ENCODE results near the gene STK32C. TPM values are rescaled to one million over a fixed set of nuclear protein-coding genes. Genes with fewer than 3 reads are reported as not detected.
"Not testable (repeated sequence)": the region's sequence is repeated elsewhere in the genome, so short reads cannot be mapped to it uniquely, and the experiment has no call there.

Gene STK32C
- total RNA-seq, 1 experiment from 2014 or later = 20.7 TPM

GRCh38 chr10:132320654-132321469 lies 13.1 kb upstream of the STK32C start:
- Mint-ChIP-seq H3K27ac (ENCODE audit: low read depth, unreplicated experiment) (peak overlapping the region; percentile 97), H3K4me3 (ENCODE audit: unreplicated experiment) (no peak overlapping the region), H3K27me3 (ENCODE audit: insufficient read depth, unreplicated experiment) (no peaks in the 10 kb centered on the region), H3K36me3 (ENCODE audit: insufficient read depth, unreplicated experiment) (peaks cover 22% of the 10 kb centered on the region), H3K9me3 (ENCODE audit: unreplicated experiment) (no peaks in the 10 kb centered on the region), H3K4me1 (ENCODE audit: insufficient read depth, unreplicated experiment) (peaks cover 42% of the 10 kb centered on the region)
- POLR2A ChIA-PET = interaction anchor here (0.6 to 3.8 kb wide), 4 partner anchors 9 to 987 kb away, joined by 3 to 31 read pairs (median 4); no protein-coding TSS in a partner anchor
- intact Hi-C loops (cut with micrococcal nuclease) = no loop called here
- no TSS peak for BruUV-seq (replicated peaks)
- CTCF ChIA-PET = interaction anchor here (0.6 kb wide), 1 partner anchor 22 kb away, joined by 4 read pairs; no protein-coding TSS in a partner anchor
- no peak for DNase-seq (ENCODE audit: unreplicated experiment)
- TF ChIP-seq, protein P1, sequence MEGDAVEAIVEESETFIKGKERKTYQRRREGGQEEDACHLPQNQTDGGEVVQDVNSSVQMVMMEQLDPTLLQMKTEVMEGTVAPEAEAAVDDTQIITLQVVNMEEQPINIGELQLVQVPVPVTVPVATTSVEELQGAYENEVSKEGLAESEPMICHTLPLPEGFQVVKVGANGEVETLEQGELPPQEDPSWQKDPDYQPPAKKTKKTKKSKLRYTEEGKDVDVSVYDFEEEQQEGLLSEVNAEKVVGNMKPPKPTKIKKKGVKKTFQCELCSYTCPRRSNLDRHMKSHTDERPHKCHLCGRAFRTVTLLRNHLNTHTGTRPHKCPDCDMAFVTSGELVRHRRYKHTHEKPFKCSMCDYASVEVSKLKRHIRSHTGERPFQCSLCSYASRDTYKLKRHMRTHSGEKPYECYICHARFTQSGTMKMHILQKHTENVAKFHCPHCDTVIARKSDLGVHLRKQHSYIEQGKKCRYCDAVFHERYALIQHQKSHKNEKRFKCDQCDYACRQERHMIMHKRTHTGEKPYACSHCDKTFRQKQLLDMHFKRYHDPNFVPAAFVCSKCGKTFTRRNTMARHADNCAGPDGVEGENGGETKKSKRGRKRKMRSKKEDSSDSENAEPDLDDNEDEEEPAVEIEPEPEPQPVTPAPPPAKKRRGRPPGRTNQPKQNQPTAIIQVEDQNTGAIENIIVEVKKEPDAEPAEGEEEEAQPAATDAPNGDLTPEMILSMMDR (IDR thresholded peaks at IDR 0.05; ENCODE audit: unreplicated experiment) = no peak

DNA sequence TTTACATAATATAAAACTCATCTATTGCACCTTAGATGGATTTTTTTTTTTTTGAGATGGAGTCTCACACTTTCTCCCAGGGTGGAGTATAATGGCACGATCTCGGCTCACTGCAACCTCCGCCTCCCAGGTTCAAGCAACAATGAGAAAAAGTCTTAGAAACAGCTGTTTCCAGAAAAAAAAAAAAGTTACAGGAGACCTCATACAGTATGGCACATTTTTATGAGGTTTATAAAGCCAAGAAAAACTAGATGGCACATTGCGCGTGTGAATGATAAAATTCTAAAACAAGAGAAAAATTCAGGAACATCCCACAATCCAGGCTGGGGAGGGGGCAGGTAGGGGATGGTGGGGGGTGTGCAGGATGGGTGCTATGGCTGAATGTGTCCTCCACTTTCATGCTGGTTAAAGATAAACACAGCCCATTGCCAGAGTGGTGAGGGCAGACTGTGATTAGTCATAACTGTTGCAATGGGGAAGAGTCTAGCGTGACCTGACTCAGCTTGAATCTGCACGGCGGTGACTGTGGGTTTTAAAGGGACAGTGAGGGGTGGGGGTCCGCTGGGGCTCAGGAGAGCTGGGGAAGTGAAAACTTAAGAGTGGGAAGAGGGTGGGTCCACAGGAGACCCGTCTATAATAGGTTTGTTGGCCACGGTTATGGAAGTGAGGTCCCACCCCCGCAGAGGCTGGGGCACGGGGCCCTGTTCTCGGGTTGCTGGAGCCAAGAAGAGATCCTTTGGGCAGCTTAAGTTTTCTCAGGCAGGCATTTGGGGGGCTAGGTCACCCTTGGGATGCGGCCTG lies 12.3 kb upstream of the STK32C start:
- no TSS peak for BruUV-seq (replicated peaks)
- intact Hi-C loops (cut with micrococcal nuclease) = no loop called here
- TF ChIP-seq, protein P1 (IDR thresholded peaks at IDR 0.05; ENCODE audit: unreplicated experiment) = no peak
- H3K4me3 Mint-ChIP-seq (ENCODE audit: unreplicated experiment) = peak overlapping the region; percentile 67
- H3K27ac Mint-ChIP-seq (ENCODE audit: low read depth, unreplicated experiment) = peak overlapping the region; percentile 97
- H3K4me1 Mint-ChIP-seq (ENCODE audit: insufficient read depth, unreplicated experiment) = peaks cover 42% of the 10 kb centered on the region
- H3K9me3 Mint-ChIP-seq (ENCODE audit: unreplicated experiment) = no peaks in the 10 kb centered on the region
- DNase-seq (ENCODE audit: unreplicated experiment) = peak; percentile 91
- no peaks in the 10 kb centered on the region for H3K27me3 Mint-ChIP-seq (ENCODE audit: insufficient read depth, unreplicated experiment)
- CTCF ChIA-PET = interaction anchor here (0.6 to 0.7 kb wide), 2 partner anchors 62 to 407 kb away, joined by 3 read pairs; no protein-coding TSS in a partner anchor
- peaks cover 19% of the 10 kb centered on the region for H3K36me3 Mint-ChIP-seq (ENCODE audit: insufficient read depth, unreplicated experiment)
- POLR2A ChIA-PET = interaction anchor here (0.6 to 3.8 kb wide), 6 partner anchors 10 to 988 kb away, joined by 3 to 31 read pairs (median 4); partner anchors contain the start of genes LRRC27 and STK32C

GRCh38 chr10:132317477-132317876 lies 9.7 kb upstream of the STK32C start:
- H3K36me3 Mint-ChIP-seq (ENCODE audit: insufficient read depth, unreplicated experiment); intact Hi-C loops (cut with micrococcal nuclease); H3K4me3 Mint-ChIP-seq (ENCODE audit: unreplicated experiment); H3K27ac Mint-ChIP-seq (ENCODE audit: low read depth, unreplicated experiment); DNase-seq (ENCODE audit: unreplicated experiment); POLR2A ChIA-PET; H3K27me3 Mint-ChIP-seq (ENCODE audit: insufficient read depth, unreplicated experiment); BruUV-seq (replicated peaks): not testable (repeated sequence)
- Mint-ChIP-seq H3K4me1 (ENCODE audit: insufficient read depth, unreplicated experiment) (peaks cover 20% of the 10 kb centered on the region), H3K9me3 (ENCODE audit: unreplicated experiment) (peaks cover 14% of the 10 kb centered on the region)
- CTCF ChIA-PET = interaction anchor here (0.5 kb wide), 1 partner anchor 50 kb away, joined by 3 read pairs; no protein-coding TSS in a partner anchor

- peaks cover 13% of the 10 kb centered on the region for H3K4me1 Mint-ChIP-seq (ENCODE audit: insufficient read depth, unreplicated experiment)
- no peak overlapping the region for H3K4me3 Mint-ChIP-seq (ENCODE audit: unreplicated experiment)
- H3K36me3 Mint-ChIP-seq (ENCODE audit: insufficient read depth, unreplicated experiment) = peaks cover 6% of the 10 kb centered on the region
- intact Hi-C loops (cut with micrococcal nuclease) = no loop called here
- DNase-seq (ENCODE audit: unreplicated experiment) = no peak
- ChIA-PET CTCF (no interaction called here), POLR2A (no interaction called here)
- TF ChIP-seq, protein P1 (IDR thresholded peaks at IDR 0.05; ENCODE audit: unreplicated experiment) = no peak
- H3K27me3 Mint-ChIP-seq (ENCODE audit: insufficient read depth, unreplicated experiment) = no peaks in the 10 kb centered on the region
- H3K27ac Mint-ChIP-seq (ENCODE audit: low read depth, unreplicated experiment) = no peak overlapping the region
- H3K9me3 Mint-ChIP-seq (ENCODE audit: unreplicated experiment) = peaks cover 14% of the 10 kb centered on the region
- BruUV-seq (replicated peaks) = no TSS peak
Observed at GRCh38 chr10:132316133-132316532, 8.4 kb upstream of the STK32C start.

- CTCF ChIA-PET = interaction anchor here (1.4 kb wide), 1 partner anchor 12 kb away, joined by 3 read pairs; no protein-coding TSS in a partner anchor
- H3K36me3 Mint-ChIP-seq (ENCODE audit: insufficient read depth, unreplicated experiment); BruUV-seq (replicated peaks); intact Hi-C loops (cut with micrococcal nuclease); H3K27ac Mint-ChIP-seq (ENCODE audit: low read depth, unreplicated experiment); H3K4me3 Mint-ChIP-seq (ENCODE audit: unreplicated experiment); H3K27me3 Mint-ChIP-seq (ENCODE audit: insufficient read depth, unreplicated experiment); POLR2A ChIA-PET; DNase-seq (ENCODE audit: unreplicated experiment); H3K4me1 Mint-ChIP-seq (ENCODE audit: insufficient read depth, unreplicated experiment): not testable (repeated sequence)
- peaks cover 14% of the 10 kb centered on the region for H3K9me3 Mint-ChIP-seq (ENCODE audit: unreplicated experiment)
Observed at GRCh38 chr10:132314881-132315280, 7.1 kb upstream of the STK32C start.
